HG03457 (cell line): Measurements from ENCODE around the gene SPAG8.
A peak's percentile ranks its signal among the peaks of the same experiment; 100 is the strongest.

Experiments
- ATAC-seq: cut with Tn5 transposase; IDR thresholded peaks from one replicate; pipeline ENCODE4 v1.9.1; 2021; ENCODE audit warnings: moderate number of reproducible peaks; ENCODE audit not compliant: unreplicated experiment

SPAG8 gene, protein sequence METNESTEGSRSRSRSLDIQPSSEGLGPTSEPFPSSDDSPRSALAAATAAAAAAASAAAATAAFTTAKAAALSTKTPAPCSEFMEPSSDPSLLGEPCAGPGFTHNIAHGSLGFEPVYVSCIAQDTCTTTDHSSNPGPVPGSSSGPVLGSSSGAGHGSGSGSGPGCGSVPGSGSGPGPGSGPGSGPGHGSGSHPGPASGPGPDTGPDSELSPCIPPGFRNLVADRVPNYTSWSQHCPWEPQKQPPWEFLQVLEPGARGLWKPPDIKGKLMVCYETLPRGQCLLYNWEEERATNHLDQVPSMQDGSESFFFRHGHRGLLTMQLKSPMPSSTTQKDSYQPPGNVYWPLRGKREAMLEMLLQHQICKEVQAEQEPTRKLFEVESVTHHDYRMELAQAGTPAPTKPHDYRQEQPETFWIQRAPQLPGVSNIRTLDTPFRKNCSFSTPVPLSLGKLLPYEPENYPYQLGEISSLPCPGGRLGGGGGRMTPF

DNA sequence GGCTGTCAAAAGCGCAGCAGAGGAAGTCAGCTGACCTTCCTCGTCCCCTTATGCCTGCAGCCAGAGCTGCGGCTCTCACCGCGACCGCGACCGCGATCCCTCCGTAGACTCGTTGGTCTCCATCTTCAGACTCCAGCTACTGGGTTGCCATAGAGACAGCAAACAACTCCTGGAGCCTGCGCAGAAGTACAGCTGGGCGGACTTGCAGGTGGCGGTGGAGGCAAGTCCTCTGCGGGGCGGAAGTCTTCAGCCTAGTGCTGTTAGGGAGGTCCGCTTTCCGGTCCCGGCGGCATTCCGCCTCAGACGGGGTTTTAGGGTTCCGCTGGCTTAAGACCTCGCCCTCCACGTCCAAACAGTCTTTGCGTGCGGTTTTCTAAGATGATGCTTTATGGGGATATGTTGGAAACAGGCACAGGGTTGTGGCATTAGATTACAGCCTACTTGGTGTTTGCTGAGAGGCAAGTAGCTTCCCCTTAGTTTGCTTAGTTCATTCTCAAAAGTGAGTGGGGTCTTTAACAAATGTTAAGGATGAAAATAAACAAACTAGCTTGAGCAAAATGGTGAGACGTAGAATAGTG lies at the start of gene SPAG8:
TSS of gene SPAG8 (minus strand) at position 238 of the 578 bp plus-strand sequence. CDS start at position 123, 115 bp downstream.
- ATAC-seq: peak; percentile 55

DNA sequence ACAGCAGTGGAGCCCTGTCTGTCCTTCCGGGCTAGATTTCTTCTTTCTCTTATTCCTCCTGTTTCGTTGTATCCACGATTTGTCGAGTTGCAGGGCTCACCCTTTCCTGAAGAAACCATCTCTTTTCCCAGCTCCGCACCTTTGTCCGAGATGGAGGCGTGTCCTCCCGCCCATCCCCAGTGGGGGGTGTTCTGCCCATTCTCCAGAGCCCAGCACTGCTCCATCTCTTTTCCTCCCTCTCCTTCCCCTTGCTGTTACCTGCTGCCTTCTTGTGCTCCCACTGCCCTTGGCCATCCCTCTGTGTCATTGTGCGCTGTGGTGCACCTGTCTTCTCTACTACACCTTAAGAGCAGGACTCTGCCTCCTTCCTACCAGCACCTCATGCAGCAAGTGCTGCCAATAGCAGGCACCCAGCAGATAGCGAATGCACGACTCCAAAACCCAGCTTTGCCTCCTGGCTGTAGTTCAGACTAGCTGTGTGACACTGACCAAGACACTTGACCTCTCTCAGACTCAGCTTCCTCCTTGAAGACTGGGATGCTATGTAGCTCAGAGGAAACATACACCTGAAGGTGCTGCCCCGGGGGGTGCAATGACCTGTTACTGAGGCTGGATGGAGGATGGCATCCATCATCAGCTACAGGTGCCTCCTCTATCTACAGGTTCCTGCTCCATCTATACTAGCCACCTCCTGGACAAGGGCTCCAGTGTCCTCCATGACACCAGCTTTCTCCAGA lies 49.3 kb upstream of the SPAG8 start:
- no peak for ATAC-seq

DNA sequence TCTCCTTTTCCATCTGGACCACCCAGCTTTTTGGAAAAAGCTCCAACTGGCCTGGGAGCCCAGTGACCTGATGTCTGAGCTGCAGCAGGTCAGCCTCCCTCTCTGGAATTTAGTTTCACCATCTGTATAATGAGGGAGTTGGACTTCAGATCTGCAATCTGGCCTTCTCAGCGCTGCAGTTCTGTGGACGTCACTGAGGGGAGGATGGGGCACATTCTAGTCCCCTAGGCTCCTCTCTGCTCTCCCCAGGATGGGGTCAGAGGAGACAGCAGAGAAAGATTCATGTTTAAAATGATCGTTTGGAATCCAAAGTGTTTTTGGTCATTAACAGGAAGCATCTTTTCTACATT lies 47.9 kb upstream of the SPAG8 start:
- no peak for ATAC-seq

DNA sequence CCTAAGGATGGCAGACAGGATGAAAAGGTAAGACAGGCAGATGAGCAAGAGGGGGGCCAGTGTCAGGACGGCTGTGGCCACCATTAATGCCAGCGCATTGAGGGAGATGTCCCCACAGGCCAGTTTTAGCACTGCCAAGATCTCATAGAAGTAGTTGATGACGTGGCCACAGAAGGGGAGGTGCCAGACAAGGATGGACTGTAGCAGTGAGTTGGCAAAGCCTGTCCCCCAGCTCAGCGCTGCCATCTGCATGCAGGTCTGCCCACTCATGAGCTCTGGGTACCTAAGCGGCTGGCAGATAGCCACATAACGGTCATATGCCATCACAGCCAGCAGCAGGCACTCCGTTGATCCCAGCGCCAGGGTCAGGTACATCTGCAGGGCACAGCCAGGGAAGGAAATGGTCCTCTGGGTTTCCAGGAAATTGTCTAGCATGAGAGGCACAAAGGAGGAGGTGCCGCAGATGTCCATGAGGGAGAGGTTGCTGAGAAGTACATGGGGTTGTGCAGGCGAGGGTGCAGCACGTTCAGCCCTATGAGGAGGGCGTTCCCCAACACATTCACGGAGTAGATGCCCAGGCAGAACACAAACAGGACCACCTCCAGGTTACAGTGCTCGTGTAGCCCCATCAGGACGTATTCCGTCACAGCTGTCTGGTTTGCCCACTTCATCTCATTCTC lies 47.4 kb upstream of the SPAG8 start:
- ATAC-seq: no peak

DNA sequence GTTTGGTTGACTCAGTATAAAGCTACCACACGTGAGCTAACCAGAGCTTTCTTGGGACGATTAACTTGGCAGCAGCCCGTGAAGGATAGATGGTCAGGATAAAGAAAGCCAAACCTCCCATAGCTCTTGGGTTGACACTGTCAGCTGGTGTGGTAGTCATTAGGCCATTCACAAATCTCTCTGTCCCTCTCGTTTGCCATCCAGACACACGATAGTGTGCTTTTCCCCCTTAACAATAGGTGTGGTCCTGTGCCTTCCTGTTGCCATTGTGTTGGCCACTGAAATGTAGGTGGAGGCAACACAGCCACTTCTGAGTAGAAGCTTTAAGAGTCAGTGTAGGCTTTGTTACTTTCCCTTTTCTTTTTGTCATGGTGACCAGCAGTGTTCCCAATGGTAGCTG lies 46.4 kb upstream of the SPAG8 start:
- no peak for ATAC-seq

DNA sequence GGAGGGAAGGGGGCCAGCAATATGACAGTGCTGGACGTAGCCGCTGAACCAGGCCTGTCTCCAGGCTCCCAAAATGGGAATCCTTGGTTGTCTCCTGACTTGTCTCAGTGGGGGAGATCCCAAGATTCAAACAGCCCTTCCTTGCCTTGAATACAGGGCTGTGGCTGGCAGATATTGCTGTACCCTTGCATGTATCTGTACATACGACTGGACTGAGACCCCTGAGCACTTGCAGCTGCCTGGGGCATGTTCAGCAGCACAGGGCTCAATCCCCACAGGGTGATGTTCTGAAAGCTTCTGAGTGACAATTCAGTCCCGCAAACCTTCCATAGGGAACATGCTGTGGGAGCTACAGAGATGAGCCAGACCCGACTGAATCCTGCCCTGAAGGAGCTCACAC lies 44.8 kb upstream of the SPAG8 start:
- no peak for ATAC-seq

DNA sequence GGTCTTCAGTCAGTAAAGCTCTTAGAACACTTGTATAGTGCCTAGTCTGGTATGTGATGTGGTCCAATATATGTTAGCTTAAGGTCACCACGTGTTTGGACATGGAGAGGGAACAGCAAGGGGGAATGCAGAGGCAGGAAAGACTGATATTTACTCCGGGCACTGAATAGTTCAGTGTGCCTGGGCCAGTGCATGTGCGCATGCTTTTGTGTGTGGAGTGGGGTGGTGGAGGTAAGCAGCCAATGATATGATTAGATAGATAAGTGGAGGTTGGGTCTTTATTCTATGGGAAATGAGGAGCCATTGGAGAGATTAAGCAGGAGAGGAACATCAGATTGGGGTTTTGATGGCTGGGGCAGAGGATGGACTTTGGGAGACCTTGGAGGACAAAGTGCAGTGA lies 44.1 kb upstream of the SPAG8 start:
- ATAC-seq: no peak

DNA sequence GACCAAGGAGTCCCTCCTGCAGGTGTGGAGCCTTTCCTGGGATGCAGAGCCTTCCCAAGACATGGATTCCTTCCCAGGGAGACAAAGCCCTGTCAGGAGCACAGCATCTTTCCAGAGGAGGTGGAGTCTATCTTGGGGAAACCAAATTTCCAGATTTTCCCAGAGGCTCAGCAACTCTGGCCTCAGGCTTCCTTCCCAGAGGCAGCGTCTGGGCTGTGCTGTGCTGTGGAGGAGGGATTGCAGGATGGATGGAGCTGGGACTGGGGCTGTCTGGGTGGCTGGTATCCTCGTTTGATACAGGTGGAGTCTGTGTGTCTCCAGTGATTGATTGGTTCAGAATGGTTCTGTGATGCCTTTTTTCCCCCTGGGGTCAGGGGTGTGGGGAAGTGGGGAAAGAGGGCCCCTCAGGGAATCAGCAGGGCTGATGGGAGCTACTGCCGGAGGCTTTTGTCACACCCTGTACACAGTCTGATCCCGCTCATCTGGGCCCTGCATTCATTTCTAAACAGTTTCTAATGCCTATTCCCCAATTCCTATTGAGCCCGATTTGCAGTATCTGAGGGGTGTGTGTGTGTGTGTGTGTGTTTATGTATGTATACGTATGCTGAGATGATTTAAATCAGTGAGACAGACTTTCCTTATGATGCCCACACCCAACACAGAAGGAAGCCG lies 42.2 kb upstream of the SPAG8 start:
- no peak for ATAC-seq

DNA sequence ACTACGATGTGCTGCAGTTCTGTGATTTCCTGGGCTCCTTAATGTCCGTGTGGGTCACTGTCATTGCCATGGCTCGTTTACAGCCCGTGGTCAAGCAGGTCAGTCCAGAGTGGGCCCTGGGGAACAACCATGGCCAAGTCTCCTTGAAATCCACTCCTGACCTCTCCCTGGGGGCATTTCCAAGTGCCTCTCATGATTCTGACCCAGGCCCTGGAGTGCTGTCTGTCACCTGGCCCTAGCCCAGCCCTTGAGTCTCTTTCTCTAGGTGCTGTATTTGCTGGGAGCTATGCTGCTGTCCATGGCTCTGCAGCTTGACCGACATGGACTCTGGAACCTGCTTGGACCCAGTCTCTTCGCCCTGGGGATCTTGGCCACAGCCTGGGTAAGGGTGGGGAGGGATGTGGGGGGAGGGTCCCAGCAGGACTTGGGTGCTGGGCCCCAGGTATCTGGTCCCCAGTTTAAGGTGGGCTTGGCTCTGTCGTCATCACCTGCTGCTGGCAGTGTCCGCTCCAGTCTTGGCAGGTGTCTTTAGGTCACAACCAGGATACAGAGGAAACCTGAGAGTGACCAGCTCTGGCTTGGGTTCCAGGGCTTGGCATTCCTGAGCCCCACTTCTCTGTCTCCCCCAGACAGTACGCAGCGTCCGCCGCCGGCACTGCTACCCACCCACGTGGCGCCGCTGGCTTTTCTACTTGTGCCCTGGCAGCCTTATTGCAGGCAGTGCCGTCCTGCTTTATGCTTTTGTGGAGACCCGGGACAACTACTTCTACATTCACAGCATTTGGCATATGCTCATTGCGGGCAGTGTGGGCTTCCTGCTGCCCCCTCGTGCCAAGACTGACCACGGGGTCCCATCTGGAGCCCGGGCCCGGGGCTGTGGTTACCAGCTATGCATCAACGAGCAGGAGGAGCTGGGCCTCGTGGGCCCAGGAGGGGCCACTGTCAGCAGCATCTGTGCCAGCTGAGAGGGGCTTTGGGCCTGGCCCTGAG lies 41.1 kb upstream of the SPAG8 start:
- no peak for ATAC-seq

DNA sequence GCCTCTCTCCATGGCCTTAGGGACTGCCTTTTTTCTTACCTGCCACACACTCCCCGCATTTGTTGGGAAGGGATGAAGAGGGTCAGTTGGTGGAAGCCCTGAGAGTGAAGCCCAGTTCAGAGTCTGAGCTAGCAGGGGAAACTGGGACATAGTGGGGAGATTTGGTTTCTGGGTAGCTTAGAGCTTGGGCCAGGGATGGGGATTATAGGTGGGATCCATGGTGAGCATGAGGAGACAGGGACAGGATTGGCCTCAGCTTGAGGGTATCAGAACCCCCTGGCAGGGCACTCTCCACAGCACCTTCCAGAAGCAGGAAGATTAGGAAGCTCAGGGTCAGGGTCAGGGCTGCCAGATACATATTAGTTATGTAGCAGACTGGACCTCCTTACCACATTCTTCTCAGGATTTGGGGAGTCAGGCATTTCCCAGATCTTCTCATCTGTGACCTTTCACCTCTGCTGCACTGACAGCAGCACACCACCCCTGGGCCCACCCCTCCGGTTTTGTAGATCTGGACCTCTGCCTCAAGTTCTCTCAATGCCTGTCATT lies 40.3 kb upstream of the SPAG8 start:
- ATAC-seq: no peak

DNA sequence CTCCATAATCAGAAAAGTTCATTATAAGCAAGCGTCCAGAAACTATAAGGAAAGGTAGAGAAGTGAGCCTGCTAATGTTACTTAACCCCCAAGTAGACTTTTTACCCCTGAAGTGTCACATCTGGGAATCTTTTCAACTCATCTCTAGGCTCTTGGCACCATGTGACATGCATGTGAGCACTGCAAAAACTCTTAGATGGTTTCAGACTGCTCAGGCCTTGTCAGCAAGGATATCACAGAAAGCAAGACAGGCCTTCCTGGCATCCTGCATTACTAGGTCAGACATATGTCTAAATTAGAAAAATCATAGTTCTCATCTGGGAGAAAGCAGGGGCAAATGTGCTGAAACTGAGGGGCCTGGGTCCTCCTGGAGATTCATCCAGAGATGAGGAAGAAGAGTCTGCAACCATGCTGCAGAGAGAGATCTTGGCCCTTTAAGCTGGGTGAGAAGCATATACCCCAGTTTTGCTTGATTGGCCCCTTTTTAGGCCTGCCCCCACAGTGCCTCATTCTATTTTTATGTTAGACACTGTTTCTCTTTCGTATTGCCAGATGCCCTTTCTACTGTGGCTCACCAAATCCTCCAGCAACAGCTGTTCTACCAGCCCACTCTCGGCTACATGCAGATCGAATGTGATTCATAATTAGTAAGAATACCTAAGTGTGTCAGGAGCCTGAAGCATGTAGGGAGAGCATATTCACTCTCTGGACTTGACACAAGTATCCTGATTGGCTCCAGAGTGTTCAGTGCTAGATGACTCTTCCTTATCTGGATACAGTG lies 35.9 kb upstream of the SPAG8 start:
- ATAC-seq: peak; percentile 60

DNA sequence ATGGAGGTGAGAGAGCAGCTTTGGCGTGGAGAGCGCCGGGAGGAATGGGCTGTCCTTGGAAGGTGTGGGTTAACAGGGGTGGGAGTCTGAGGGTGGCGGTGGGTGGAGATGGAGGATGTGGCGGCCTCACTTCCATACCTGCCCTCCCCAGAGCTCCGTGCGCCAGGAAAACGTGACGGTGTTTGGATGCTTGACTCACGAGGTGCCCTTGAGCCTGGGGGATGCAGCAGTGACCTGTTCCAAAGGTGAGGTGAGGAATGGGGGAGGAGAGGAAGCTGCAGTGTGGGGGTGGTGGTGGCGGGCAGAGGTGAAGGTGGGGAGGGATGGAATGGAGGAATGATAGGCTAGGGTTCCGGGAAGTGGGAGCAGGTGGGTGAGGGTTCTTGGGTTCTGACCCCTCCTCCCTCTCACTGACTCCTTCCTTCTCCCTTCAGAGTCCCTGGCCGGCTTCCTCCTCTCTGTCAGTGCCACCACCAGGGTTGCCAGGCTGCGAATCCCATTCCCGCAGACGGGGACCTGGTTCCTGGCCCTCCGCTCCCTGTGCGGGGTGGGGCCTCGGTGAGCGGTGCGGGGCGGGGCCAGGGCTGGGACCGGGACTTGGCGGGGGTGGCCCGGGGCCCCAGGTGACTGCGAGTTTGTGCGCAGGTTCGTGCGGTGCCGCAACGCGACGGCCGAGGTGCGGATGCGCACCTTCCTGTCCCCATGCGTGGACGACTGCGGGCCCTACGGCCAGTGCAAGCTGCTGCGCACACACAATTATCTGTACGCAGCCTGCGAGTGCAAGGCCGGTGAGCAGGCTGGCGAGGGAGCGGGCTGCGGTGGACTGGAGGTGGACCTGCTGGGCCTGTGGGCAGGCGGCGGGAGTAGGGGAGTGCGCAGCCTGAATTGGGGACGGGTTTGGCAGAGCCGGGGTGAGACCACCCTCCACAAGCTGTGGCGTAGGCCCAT lies 34.0 kb upstream of the SPAG8 start:
- ATAC-seq: no peak

DNA sequence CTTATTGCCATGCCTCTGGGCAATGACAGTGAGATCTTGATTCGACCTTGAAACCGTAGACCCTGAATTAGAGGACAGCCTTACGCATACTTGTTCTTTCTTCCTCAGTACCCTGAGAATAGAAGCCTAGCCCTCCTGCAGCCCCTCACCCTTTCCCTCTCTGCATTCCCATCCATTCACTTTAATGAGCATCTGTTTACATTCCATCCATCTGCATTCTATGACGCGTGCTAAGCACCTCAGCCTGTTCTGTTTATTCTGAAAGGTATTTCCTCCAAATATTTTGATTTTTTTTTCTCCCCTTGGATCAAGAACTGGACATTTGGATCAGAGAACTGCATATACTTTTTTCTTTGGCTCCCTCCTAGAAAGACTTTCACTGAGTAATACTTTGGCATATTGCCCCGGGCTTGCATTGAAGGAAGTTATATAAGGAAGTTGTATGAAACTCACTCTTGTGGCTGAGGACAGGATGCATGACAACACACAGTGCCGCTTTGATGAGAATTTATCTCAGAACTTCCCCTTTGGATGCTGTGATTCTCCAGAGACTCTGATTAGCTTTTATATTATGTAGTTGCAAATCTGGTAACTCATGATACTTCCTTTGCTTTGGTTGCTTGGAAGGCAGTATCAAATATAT lies 32.7 kb upstream of the SPAG8 start:
- no peak for ATAC-seq

DNA sequence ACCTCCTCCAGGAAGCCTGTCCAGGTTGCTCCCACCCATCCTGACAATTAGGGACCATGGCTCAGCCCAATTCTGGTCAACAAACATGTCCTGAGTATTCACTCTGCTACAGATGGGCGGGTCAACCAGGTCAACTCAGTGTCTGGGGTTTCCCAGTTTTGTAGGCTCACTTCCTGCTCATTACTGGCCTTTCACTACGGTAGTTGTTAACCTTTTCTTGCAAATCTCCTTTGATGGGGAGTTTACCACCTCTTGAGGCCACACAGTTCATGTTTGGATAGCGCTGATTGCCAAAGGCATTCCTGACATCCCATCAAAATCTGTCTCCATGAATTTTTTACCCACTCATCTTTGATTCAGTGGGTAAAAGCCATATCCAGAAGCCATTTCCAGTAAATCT lies 30.7 kb upstream of the SPAG8 start:
- no peak for ATAC-seq

DNA sequence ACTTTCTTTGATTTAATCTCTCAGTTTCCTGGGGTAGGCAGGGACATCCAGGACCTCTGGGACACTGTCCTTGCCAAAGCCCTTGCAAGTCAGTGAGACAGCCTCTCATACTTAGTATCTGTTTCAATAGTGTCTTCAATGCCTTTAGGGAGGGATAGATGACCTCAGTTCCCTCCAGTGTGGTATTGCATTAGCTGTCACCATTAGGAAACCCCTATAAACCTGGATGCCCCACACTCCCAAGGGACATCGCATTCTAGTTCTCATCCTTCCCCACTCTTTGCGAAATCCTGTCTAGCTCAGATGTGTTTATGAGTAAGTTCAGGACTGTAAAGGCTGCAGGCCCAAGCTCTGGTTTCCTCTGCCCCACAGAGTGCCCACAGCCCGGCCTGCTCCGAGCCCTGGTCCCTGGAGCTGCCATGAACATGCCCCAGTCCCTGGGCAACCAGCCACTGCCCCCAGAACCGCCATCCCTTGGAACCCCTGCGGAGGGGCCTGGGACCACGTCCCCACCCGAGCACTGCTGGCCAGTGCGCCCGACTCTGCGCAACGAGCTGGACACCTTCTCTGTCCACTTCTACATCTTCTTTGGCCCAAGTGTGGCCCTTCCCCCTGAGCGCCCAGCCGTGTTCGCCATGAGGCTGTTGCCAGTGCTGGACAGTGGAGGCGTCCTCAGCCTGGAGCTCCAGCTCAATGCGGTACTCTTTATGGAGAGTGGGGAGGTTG lies 30.1 kb upstream of the SPAG8 start:
- no peak for ATAC-seq

DNA sequence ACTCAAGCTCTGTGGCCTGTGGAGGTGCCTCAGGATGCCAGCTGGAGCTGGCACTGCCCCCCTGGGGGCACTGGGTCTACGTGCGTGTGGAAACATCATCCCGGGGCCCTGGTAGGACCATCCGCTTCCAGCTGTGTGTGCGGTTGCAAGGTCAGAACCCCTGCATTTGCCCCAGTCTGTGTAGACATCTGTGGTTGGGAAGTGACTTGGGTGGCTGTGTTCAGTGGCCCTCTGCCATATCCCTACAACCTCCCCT lies 29.5 kb upstream of the SPAG8 start:
- ATAC-seq: no peak
